SK-N-SH (cell line): ENCODE data around the gene ATP7B. TPM values are rescaled to one million over a fixed set of nuclear protein-coding genes. Genes with fewer than 3 reads are reported as not detected.

Experiments used
- CTCF ChIA-PET: fragments of 300-600, 350-600 bp; formaldehyde crosslinking; extraction: SDS; loops from one replicate; lab custom pipeline; 2021; lab: Yijun Ruan, JAX
- POLR2A ChIA-PET: fragments of 350-600 bp; sonication (Branson Sonifier 250); formaldehyde crosslinking; extraction: SDS; loops from one replicate; lab custom pipeline; 2020; ENCODE audit warnings: antibody characterized with exemption, inconsistent platforms; lab: Yijun Ruan, JAX
- DNase-seq: peaks from one replicate; pipeline ENCODE4 v3.0.0; 2012
- H2AFZ ChIP-seq: fragments of 200-600 bp; sonication (generic); 2 replicates; pipeline ENCODE4 v1.8.1; 2016; ENCODE audit warnings: antibody characterized with exemption, mild to moderate bottlenecking, low read depth
- H3F3A ChIP-seq: fragments of 200-600 bp; sonication (generic); replicated peaks from 2 replicates; pipeline ENCODE3; 2016; ENCODE audit warnings: antibody characterized with exemption, mild to moderate bottlenecking; ENCODE audit not compliant: insufficient read depth
- H3K27ac ChIP-seq, 2 experiments: fragments of 200-500 bp in 1 of 2; fragments of 200-600 bp in 1 of 2; sonication (Bioruptor generic) in 1 of 2; sonication (generic), shearing (Covaris generic) in 1 of 2; 2 replicates each; pipeline versions ENCODE4 v1.5.1 to v1.6.1; 2014 to 2016; ENCODE audit warnings: low read depth in 2 of 2, inconsistent platforms in 1 of 2, low read length in 1 of 2, mild to moderate bottlenecking in 1 of 2, mixed read lengths in 1 of 2
- H3K27me3 ChIP-seq: fragments of 200-600 bp; sonication (generic), shearing (Covaris generic); 2 replicates; pipeline ENCODE4 v1.6.1; 2016; ENCODE audit warnings: mixed run types; ENCODE audit not compliant: insufficient read depth
- H3K36me3 ChIP-seq, 2 experiments: fragments of 200-500 bp in 1 of 2; fragments of 200-600 bp in 1 of 2; sonication (Bioruptor generic) in 1 of 2; sonication (generic) in 1 of 2; replicated peaks in 1 of 2; 2 replicates each; pipeline versions ENCODE3 to v1.5.1; 2014 to 2016; ENCODE audit warnings: low read length in 1 of 2, mild to moderate bottlenecking in 1 of 2; ENCODE audit not compliant: insufficient read depth in 2 of 2, control insufficient read depth in 1 of 2
- H3K4me1 ChIP-seq, 2 experiments: fragments of 200-500 bp in 1 of 2; fragments of 200-600 bp in 1 of 2; sonication (Bioruptor generic) in 1 of 2; sonication (generic), shearing (Covaris generic) in 1 of 2; 2 replicates each; pipeline versions ENCODE4 v1.5.1 to v1.6.1; 2014 to 2016; ENCODE audit warnings: low read depth in 1 of 2, low read length in 1 of 2, mixed run types in 1 of 2; ENCODE audit not compliant: insufficient read depth in 2 of 2, control insufficient read depth in 1 of 2
- H3K4me2 ChIP-seq: fragments of 200-600 bp; sonication (generic), shearing (Covaris generic); 2 replicates; pipeline ENCODE4 v1.6.1; 2017; ENCODE audit warnings: mixed run types
- H3K4me3 ChIP-seq, 2 experiments: fragments of 200-500 bp in 1 of 2; fragments of 200-600 bp in 1 of 2; sonication (Bioruptor generic) in 1 of 2; sonication (generic), shearing (Covaris generic) in 1 of 2; 2 replicates each; pipeline versions ENCODE4 v1.5.1 to v1.8.1; 2014 to 2016; ENCODE audit warnings: low read depth in 2 of 2, inconsistent platforms in 1 of 2, low read length in 1 of 2, mild to moderate bottlenecking in 1 of 2, mixed read lengths in 1 of 2, moderate library complexity in 1 of 2
- H3K79me2 ChIP-seq: fragments of 200-600 bp; sonication (generic); 2 replicates; pipeline ENCODE4 v1.8.1; 2017; ENCODE audit warnings: mild to moderate bottlenecking; ENCODE audit not compliant: insufficient read depth
- H3K9ac ChIP-seq: fragments of 200-600 bp; sonication (generic); 2 replicates; pipeline ENCODE4 v1.6.1; 2017; ENCODE audit warnings: mixed run types
- H3K9me2 ChIP-seq: fragments of 200-600 bp; sonication (generic); 2 replicates; pipeline ENCODE4 v1.6.1; 2017; ENCODE audit warnings: mixed run types
- H3K9me3 ChIP-seq: fragments of 200-600 bp; sonication (generic); 2 replicates; pipeline ENCODE4 v1.6.1; 2017; ENCODE audit warnings: mixed run types, mild to moderate bottlenecking, moderate library complexity
- H4K20me1 ChIP-seq: fragments of 200-600 bp; sonication (generic); 2 replicates; pipeline ENCODE4 v1.6.1; 2017; ENCODE audit warnings: mild to moderate bottlenecking, mixed run types; ENCODE audit not compliant: insufficient read depth
- CHD2 ChIP-seq: fragments of 150-350 bp; IDR thresholded peaks from 2 replicates; pipeline ENCODE4 v1.6.1; 2018; ENCODE audit warnings: low read length; ENCODE audit not compliant: partially characterized antibody
- EZH2phosphoT487 ChIP-seq: fragments of 200-600 bp; sonication (generic); IDR thresholded peaks from 2 replicates; pipeline ENCODE4 v1.6.1; 2017; ENCODE audit warnings: low read depth, mixed run types, mild to moderate bottlenecking, antibody characterized with exemption, moderate library complexity, borderline replicate concordance
- FOSL2 ChIP-seq: IDR thresholded peaks from 2 replicates; pipeline ENCODE4 v1.4.0; 2012; ENCODE audit warnings: low read depth, mild to moderate bottlenecking, moderate library complexity, borderline replicate concordance
- FOXJ3 ChIP-seq: sonication (generic); formaldehyde crosslinking; IDR thresholded peaks from 2 replicates; pipeline ENCODE4 v1.5.1; 2020; ENCODE audit warnings: mild to moderate bottlenecking, missing genetic modification reagents
- FOXM1 ChIP-seq: IDR thresholded peaks from 2 replicates; pipeline ENCODE4 v1.4.0; 2012; ENCODE audit warnings: low read depth, mild to moderate bottlenecking
- GATA2 ChIP-seq: sonication (generic); formaldehyde crosslinking; IDR thresholded peaks from 2 replicates; pipeline ENCODE4 v1.5.0; 2020; ENCODE audit warnings: mild to moderate bottlenecking, missing genetic modification reagents
- JUND ChIP-seq: IDR thresholded peaks from 2 replicates; pipeline ENCODE4 v1.4.0; 2012
- NFIC ChIP-seq: IDR thresholded peaks from 2 replicates; pipeline ENCODE4 v1.4.0; 2012; ENCODE audit warnings: borderline replicate concordance
- NRF1 ChIP-seq: IDR thresholded peaks from 2 replicates; pipeline ENCODE4 v1.6.1; 2012; ENCODE audit warnings: low read depth, mild to moderate bottlenecking, low read length
- PBX3 ChIP-seq: IDR thresholded peaks from 2 replicates; pipeline ENCODE4; 2012
- RCOR1 ChIP-seq: fragments of 150-350 bp; IDR thresholded peaks from 2 replicates; pipeline ENCODE4 v1.6.1; 2017; ENCODE audit warnings: antibody characterized with exemption, low read length
- RFX5 ChIP-seq: IDR thresholded peaks from 2 replicates; pipeline ENCODE4 v1.6.1; 2012; ENCODE audit warnings: mild to moderate bottlenecking, improper control_type of control experiment, low read length
- RXRA ChIP-seq: IDR thresholded peaks from 2 replicates; pipeline ENCODE4 v1.4.0; 2012; ENCODE audit warnings: low read depth, mild to moderate bottlenecking, borderline replicate concordance
- SMC3 ChIP-seq: IDR thresholded peaks from 2 replicates; pipeline ENCODE4 v1.6.1; 2012; ENCODE audit warnings: low read depth, low read length, improper control_type of control experiment
- USF1 ChIP-seq: IDR thresholded peaks from 2 replicates; pipeline ENCODE4 v1.4.0; 2012; ENCODE audit warnings: low read depth, borderline replicate concordance
- WGBS: methylation state at CpG from one replicate; pipeline ENCODE4 v1.1.6; 2017; ENCODE audit warnings: low lambda C conversion rate; 5-methylcytosine and 5-hydroxymethylcytosine counted together
- polyA plus RNA-seq, 3 experiments: library from polyadenylated mRNA; depleted of rRNA; stranded (reverse); fragments of >200 nt; gene quantifications; 2 replicates each; pipeline ENCODE4 v1.2.3, GENCODE V29; 2012
- TF ChIP-seq, protein P1 (sequence below): fragments of 150-350 bp; IDR thresholded peaks from 2 replicates; pipeline ENCODE4 v1.6.1; 2017; ENCODE audit warnings: antibody characterized with exemption, low read length, low read depth, borderline replicate concordance

The ATP7B gene
- polyA plus RNA-seq, 1 of the 3 experiments (the other 2 are of a cell fraction): 4.4 TPM

- TF ChIP-seq CHD2: no peak
- no peak for TF ChIP-seq USF1
- TF ChIP-seq RFX5: no peak
- TF ChIP-seq, protein P1, sequence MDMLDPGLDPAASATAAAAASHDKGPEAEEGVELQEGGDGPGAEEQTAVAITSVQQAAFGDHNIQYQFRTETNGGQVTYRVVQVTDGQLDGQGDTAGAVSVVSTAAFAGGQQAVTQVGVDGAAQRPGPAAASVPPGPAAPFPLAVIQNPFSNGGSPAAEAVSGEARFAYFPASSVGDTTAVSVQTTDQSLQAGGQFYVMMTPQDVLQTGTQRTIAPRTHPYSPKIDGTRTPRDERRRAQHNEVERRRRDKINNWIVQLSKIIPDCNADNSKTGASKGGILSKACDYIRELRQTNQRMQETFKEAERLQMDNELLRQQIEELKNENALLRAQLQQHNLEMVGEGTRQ: no peak
- no peak for TF ChIP-seq RXRA
- no peak for TF ChIP-seq SMC3
- no peak for TF ChIP-seq JUND
- TF ChIP-seq FOXJ3: no peak
These were observed 105.5 kb downstream of the ATP7B start (continued) for GRCh38 chr13:51905787-51906186.

DNA sequence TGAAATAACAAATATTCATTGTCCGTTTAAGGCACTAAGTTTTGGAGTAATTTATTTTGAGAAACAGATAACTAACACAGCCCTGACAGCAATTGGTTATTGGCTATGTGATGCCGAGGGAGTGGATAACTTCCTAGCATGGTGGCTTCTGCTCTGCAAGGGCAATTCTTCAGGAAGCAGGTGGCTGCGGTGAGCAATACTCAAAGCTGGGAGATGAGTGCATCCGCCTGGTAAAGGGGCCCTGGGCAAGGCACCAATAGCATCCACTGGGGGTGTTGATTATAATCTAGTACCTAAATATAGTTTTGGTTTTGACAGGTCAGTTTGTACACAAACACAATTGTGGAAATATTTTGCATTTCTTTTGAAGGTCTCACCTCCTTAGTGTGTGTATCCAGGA, 108.5 kb downstream of the ATP7B start:
- TF ChIP-seq NRF1 (no peak), FOXM1 (no peak), FOSL2 (no peak), RCOR1 (no peak), NFIC (no peak), JUND (no peak)
- CTCF ChIA-PET: interaction anchor here (1.2 to 1.7 kb wide), 3 partner anchors 10 to 54 kb away, joined by 3 to 7 read pairs (median 3); no protein-coding TSS in a partner anchor
- no peaks in the 10 kb centered on the region for H4K20me1 ChIP-seq
- no peak overlapping the region for H3K4me2 ChIP-seq
- H3K4me3 ChIP-seq: no peak overlapping the region
- peaks cover 0 to 11% of the 10 kb centered on the region in 2 experiments; a peak in 1 of 4 replicates for H3K4me1 ChIP-seq
- H3K27me3 ChIP-seq: no peaks in the 10 kb centered on the region
- POLR2A ChIA-PET: no interaction called here
- no peaks in the 10 kb centered on the region for H3K9me3 ChIP-seq
- H3K9me2 ChIP-seq: no peaks in the 10 kb centered on the region
- WGBS: 64% methylated on average over 4 of the region's 4 CpGs
- H3K9ac ChIP-seq: no peak overlapping the region
- no peak overlapping the region for H3K27ac ChIP-seq
- no peak for DNase-seq
- H3F3A ChIP-seq: no peaks in the 10 kb centered on the region
- no peaks in the 10 kb centered on the region for H3K79me2 ChIP-seq
- no peaks in the 10 kb centered on the region for H3K36me3 ChIP-seq
- H2AFZ ChIP-seq: no peak overlapping the region

DNA sequence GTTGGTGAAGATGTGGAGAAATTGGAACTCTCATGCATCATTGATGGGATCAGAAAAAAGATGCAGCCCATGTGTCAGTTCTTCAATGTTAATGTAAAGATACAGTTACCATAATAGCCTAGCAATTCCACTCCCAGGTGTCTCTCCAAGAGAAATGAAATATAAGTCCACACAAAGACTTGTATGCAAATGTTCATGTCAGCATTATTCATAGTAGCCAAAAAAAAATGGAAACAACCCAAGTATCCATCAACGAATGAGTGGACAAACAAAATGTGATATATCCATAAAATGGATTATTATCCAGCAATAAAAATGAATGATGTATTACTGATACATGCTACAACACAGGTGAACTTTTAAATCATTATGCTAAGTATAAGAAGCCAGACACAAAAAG, 110.8 kb downstream of the ATP7B start:
- Histone ChIP-seq H3K27me3 (no peaks in the 10 kb centered on the region), H3K9ac (no peak overlapping the region), H4K20me1 (no peaks in the 10 kb centered on the region), H3K36me3 (no peaks in the 10 kb centered on the region), H3K9me2 (no peaks in the 10 kb centered on the region), H3K79me2 (no peaks in the 10 kb centered on the region), H3K4me2 (no peak overlapping the region), H3K4me1 (no peaks in the 10 kb centered on the region; a peak in 1 of 4 replicates), H3K9me3 (no peaks in the 10 kb centered on the region), H2AFZ (no peak overlapping the region), H3K4me3 (no peak overlapping the region), H3F3A (no peaks in the 10 kb centered on the region), H3K27ac (no peak overlapping the region)
- POLR2A ChIA-PET: no interaction called here
- TF ChIP-seq USF1 (no peak), EZH2phosphoT487 (no peak), NFIC (no peak), PBX3 (no peak), GATA2 (no peak), RFX5 (no peak)
- no peak for DNase-seq
- 58% methylated on average over 1 of the region's 1 CpG for WGBS
- CTCF ChIA-PET: no interaction called here
